GM18511 (cell line): ENCODE measurements around the gene NNMT.
"Not testable (repeated sequence)": the region's sequence is repeated elsewhere in the genome, so short reads cannot be mapped to it uniquely, and the experiment has no call there.

Source experiments
- ATAC-seq: cut with Tn5 transposase; IDR thresholded peaks from one replicate; pipeline ENCODE4 v1.9.1; 2021; ENCODE audit warnings: mild to moderate bottlenecking, moderate library complexity; ENCODE audit not compliant: unreplicated experiment

The NNMT gene

DNA sequence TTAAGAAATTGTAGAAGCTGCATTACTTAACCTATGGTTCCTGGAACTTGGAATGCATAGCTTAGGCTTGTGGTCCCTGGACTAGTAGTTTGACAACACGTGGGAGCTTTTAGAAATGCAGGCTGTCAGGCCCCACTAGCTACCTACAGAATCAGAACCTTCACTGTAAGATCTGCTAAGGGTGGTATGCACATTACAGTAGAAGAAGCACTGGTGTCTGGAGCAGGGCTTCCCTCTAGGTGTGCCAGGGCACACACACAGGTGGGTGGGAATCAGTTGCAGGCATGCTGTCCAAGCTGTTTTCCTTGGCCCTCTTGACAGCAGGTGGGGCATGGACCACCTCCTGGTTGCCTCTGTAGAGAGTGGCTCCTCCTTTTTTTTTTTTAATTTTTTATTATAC lies 8.8 kb downstream of the NNMT start:
- ATAC-seq = no peak

- ATAC-seq = no peak
Observed at GRCh38 chr11:114307524-114308203, 11.5 kb downstream of the NNMT start.

DNA sequence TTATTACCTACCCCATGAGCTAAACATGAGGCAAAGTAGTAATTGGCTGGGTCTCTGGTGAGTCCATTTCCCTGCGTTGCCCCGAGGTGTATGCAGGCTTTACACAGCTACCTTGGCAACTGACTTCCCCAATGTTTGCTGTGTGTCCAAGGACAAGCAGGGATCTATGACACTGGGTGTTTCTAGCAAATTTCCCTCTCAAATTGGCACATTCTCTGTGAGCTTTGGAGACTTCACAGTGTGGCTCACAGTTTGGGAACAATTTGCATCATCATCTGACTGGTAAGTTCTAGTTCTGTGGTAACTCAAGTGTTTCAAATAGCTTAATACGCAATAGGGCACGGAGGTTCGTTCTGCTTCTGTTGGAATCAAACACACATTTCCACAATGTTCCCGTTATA lies 12.5 kb downstream of the NNMT start:
- ATAC-seq = no peak

- no peak for ATAC-seq
Observed at GRCh38 chr11:114309517-114309916, 13.3 kb downstream of the NNMT start.

DNA sequence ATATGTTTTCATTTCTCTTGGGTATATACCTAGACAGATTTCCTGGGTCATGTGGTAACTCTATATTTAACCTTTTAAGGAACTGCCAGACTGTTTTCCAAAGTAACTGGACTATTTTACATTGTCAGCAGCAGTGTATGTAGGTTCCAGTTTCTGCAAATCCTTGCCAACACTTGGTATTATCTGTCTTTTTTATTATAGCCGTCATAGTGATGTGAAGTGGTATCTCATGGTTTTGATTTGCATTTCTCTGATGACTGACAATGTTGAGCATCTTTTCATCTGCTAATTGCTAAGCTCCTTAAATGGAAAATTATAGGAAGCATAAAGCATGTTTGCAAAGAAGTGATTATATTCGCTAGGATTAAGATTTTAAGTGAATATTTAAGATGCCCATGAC lies 13.9 kb downstream of the NNMT start:
- no peak for ATAC-seq

DNA sequence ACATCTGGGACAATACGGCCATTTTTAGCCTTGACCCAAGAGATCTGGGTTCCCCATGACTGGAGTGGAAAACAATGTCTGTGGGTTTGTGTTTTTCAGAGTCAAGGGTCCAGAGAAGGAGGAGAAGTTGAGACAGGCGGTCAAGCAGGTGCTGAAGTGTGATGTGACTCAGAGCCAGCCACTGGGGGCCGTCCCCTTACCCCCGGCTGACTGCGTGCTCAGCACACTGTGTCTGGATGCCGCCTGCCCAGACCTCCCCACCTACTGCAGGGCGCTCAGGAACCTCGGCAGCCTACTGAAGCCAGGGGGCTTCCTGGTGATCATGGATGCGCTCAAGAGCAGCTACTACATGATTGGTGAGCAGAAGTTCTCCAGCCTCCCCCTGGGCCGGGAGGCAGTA lies 15.7 kb downstream of the NNMT start:
- ATAC-seq = no peak

DNA sequence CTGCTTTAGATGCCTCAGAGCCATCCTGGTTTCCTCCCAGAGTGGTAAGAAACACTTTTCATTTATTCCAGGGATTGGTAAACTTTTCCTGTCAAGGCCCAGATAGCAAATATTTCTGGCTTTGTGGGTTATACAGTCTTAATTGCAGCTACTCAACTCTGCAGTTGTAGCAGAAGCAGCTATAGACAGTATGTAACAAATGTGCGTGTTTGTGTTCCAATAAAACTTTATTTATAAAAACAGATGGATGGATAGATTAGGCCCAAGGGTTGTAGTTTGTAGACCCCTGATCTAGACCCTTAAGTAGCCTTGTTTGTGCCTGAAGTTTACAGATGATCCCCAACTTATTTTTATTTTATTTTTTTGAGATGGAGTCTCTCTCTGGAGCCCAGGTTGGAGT lies 17.9 kb downstream of the NNMT start:
- no peak for ATAC-seq

- no peak for ATAC-seq
Observed at GRCh38 chr11:114315749-114316368, 19.7 kb downstream of the NNMT start.

DNA sequence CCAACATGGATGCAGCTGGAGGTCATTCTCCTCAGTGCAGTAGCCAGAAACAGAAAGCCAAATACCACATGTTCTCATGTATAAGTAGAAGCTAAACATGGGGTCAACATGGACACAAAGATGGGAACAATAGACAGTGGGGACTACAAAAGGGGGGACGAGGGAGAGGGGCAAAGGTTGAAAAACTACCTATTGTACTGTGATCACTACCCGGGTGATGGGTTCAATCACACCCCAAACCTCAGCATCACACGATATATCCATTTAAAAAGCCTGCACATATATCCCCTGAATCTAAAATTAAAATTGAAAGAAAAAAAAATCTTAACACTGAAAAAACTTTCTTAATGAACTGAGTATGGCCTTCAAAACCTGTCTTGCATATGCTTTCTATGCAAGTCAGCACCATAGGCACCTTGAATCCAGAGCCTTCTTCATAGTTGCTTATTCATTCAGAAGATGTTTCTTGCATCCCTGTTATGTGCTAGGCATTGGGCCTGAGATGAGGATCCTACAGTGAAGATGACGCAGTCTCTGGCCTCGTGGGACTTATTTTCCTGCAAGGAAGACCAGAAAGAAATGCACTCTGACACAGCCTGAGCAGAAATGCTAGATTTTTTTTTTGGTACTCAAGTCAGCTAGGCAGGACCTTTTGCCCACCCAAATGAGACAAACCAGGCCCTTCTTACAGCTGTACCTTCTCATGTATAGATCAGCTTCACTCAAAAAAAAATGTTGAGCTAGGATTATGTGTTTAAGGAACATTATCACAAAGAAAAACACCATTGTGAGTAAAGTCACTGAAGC lies 21.0 kb downstream of the NNMT start:
- no peak for ATAC-seq

- ATAC-seq = no peak
Observed at GRCh38 chr11:114317787-114318137, 21.6 kb downstream of the NNMT start.

DNA sequence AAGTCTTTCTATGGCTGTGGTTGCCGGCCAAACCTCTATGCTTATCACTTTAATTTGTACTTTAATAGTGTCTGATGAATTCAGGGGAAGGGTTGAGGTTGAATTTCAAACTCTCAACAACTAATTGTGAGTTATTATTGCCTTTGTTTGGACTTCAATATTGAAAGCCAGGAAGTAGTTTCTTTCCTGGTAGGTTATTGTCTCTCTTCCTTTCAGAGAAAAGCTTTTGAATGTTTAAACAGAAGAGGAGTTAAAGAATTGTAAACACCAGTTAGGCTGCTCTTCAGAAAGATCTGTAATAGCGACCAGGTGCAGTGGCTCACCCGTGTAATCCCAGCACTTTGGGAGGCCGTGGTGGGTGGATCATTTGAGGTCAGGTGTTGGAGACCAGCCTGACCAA lies 22.2 kb downstream of the NNMT start:
- ATAC-seq = no peak

DNA sequence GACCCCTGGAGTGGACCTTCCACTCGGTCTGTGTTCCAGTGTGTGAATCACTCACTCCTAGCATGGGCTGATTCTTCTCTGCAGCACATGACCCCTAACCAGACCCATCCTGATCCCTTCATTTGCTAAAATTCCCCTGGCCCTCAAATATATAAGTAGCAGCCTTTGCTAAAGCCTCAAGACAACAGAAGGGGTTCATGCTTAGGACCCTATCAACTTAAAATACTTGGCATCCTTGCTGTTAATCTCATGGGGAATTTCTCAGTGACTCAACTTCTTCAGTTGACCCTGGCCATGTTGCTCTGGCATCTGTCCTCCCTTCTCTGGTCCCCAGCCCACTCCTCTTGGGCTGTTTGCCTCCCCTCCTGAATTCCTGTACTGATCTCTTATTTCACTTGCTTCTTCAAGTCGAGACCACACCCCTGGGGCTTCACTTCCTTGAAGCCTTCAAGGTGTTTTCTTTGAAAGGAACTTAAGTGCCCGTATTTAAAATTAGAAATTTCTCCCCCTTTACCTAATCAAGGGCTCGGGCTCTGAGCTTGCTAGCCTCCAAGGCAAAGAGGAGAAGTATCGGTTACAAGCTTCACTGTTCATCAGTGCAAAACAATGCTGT lies 23.6 kb downstream of the NNMT start:
- no peak for ATAC-seq

- ATAC-seq = no peak
Observed at GRCh38 chr11:114321621-114322257, 25.5 kb downstream of the NNMT start.

DNA sequence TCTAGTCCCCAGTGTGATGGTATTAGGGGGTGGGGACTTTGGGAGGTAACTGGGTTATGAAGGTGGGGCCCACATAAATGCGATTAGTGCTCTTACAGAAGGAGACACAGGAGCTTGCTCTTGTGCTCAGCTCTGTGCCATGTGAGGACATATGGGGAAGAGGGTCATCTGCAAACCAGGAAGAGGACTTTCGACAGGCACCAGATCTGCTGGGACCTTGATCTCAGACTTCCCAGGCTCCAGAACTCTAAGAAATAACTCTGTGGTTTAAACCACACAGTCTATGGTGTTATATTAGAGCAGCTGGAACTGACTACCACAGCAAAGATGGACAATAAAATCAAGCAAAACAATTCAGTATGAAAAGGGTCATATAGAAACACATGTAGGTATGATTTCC lies 26.7 kb downstream of the NNMT start:
- no peak for ATAC-seq

DNA sequence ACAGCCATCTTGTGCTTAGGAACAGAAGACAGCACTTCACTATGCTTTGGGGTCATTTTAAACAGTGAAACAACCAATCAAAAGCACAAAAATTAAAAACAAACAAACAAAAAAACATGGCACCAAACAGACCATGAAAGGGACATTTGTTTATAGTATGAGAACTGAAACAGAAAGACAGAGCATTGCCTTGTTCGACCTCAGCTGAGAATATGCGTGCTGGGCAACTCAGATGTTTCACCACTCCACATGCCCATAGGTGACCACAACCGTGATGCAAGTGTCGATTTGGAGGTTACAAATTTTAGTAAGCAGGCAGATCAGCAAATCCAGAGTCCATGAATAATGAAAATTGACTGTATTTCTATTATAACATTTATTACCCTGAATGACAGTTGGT lies 30.0 kb downstream of the NNMT start:
- ATAC-seq = no peak

GRCh38 chr11:114326776-114327175 lies 30.6 kb downstream of the NNMT start:
- no peak for ATAC-seq

DNA sequence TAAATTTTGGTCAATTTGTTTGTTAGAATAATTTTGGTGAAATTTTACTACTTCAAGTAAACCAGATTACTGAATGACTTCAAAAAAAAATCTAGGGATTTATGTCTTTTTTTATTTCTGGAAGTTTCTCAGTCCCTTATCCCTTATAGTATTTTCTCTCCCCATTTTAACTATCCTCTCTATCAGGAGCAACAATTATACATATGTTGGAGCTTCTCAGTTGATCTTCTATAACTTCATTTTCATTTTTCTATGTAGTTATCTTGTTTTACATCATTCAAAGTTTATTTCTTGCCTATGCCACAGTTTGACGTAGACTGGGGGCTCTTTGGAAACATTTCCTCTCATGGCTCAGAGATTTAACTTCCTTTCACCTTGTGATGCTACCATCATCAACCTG lies 34.2 kb downstream of the NNMT start:
- no peak for ATAC-seq

- ATAC-seq = no peak
Observed at GRCh38 chr11:114340311-114341131, 44.3 kb downstream of the NNMT start.

DNA sequence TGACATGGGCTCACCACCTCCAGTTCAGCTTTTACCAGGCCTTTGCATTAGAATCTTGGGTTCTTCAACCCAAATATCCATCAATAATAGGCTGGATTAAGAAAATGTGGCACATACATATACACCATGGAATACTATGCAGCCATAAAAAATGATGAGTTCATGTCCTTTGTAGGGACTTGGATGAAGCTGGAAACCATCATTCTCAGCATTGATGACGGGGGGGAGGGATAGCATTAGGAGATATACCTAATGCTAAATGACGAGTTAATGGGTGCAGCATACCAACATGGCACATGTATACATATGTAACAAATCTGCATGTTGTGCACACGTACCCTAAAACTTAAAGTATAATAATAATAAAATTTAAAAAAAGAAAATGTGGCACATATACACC lies 45.5 kb downstream of the NNMT start:
- ATAC-seq = not testable (repeated sequence)

- no peak for ATAC-seq
Observed at GRCh38 chr11:114342476-114342875, 46.3 kb downstream of the NNMT start.
